Uterus (tissue), 2 donors: ENCODE measurements around the gene POLR2B.

Experiments used
- POLR2A ChIP-seq, 2 donors: fragments of 450-650 bp; IDR thresholded peaks; one replicate each; pipeline ENCODE4 v1.6.1; 2016; ENCODE audit warnings: antibody characterized with exemption in 2 of 2, mild to moderate bottlenecking in 1 of 2, moderate library complexity in 1 of 2
- TF ChIP-seq, protein P1 (sequence below), 4 experiments: fragments of 200-600 bp in 2 of 4; fragments of 450-650 bp in 2 of 4; sonication (generic) in 2 of 4; IDR thresholded peaks; one replicate each; pipeline ENCODE4 v1.5.1; 2016 to 2019; ENCODE audit warnings: antibody characterized with exemption in 4 of 4, mild to moderate bottlenecking in 2 of 4, moderate library complexity in 1 of 4

DNA sequence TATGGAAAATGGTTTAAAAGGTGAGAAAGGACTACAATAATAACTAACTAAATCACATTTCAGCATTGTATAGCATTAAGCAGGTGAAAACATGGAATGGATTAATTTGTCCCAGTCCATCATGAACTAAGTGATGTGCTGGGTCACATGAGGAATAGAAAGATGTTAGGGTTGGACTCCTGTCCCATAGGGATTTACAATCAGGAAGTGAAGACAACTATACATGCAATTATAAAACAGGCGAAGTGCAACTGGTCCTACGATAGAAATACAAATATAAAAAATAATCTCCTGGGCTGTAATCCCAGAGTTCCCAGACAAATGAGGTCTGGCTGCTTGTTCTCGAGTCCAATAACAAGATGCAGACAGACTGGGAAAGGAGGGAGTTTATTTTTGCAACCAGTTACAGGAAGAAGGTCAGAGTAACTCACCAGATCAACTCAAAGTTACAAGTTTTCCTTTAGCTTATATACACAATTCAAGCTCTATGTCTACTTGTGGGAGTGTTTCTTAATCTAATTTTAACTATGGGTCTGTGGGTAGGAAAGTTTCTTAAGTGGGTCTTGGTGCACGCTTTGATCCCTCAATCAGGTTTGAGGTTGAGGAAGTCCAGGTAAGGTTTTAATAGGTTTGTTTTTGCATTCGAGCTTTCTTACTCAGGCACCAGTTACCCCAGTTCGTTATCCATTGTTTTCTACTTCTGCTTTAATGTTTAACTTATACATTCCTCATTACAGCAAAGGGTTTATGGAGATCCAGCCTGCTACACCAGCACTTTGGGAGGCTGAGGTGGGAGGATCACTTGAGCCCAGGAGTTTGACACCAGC lies 81.4 kb downstream of the POLR2B start:
- TF ChIP-seq, protein P1, sequence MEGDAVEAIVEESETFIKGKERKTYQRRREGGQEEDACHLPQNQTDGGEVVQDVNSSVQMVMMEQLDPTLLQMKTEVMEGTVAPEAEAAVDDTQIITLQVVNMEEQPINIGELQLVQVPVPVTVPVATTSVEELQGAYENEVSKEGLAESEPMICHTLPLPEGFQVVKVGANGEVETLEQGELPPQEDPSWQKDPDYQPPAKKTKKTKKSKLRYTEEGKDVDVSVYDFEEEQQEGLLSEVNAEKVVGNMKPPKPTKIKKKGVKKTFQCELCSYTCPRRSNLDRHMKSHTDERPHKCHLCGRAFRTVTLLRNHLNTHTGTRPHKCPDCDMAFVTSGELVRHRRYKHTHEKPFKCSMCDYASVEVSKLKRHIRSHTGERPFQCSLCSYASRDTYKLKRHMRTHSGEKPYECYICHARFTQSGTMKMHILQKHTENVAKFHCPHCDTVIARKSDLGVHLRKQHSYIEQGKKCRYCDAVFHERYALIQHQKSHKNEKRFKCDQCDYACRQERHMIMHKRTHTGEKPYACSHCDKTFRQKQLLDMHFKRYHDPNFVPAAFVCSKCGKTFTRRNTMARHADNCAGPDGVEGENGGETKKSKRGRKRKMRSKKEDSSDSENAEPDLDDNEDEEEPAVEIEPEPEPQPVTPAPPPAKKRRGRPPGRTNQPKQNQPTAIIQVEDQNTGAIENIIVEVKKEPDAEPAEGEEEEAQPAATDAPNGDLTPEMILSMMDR (IDR thresholded peaks at IDR 0.05): no peak
- TF ChIP-seq POLR2A (IDR thresholded peaks at IDR 0.05): no peak
